GM18508 (cell line): ENCODE data around the gene TMEM273.

Experiments used
- ATAC-seq: cut with Tn5 transposase; IDR thresholded peaks from one replicate; pipeline ENCODE4 v1.9.1; 2021; ENCODE audit warnings: moderate number of reproducible peaks; ENCODE audit not compliant: insufficient read depth, unreplicated experiment

TMEM273 gene

GRCh38 chr10:49177391-49178355, 10.5 kb downstream of the TMEM273 start:
- ATAC-seq: peak; percentile 75

DNA sequence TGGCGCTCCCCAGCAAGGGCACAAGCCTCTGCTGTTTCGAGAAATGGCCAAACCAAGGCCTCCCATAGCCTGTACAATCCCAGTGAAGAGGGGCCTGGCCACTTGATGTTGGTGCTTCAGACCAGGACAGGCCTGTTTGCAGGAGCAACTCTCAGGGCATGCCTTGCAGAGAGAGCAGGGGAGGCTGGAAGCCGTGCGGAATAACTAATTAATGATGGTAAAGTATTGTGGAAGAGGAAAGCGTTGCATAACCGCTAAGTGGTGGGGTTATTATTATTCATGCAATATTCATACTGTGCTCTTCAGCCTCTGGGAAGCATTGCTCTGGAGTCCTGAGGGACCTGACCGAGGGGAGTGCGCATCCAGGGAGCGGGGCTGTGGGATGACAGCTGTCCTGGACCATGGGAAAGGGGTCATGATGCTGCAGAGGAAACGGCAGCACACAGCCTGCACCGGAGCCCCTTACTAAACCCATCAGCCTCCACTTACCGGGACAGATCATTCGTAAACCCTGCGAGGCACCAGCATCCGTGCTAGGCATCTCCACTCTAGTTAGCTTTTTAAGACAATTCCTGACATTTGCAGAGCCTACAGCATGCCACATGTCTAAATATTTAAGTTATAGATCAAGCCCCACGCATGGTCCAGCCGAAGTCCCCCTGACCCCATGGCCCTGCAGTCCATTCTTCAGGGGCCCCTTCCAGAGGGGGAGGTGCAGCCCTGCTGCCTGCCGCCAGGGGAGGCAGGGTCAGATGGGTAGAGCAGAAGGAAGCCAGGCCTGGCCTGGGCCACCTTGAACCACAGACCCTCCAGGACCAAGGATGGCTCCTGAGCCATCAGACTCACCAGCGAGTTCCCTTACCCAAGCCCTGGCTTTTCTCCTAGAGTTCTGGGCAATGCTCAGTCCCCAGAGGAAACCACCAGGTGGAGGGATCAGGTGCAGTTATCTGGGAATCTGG, 11.6 kb downstream of the TMEM273 start:
- ATAC-seq: no peak

- no peak for ATAC-seq
These were observed 12.4 kb downstream of the TMEM273 start for GRCh38 chr10:49175587-49176309.

DNA sequence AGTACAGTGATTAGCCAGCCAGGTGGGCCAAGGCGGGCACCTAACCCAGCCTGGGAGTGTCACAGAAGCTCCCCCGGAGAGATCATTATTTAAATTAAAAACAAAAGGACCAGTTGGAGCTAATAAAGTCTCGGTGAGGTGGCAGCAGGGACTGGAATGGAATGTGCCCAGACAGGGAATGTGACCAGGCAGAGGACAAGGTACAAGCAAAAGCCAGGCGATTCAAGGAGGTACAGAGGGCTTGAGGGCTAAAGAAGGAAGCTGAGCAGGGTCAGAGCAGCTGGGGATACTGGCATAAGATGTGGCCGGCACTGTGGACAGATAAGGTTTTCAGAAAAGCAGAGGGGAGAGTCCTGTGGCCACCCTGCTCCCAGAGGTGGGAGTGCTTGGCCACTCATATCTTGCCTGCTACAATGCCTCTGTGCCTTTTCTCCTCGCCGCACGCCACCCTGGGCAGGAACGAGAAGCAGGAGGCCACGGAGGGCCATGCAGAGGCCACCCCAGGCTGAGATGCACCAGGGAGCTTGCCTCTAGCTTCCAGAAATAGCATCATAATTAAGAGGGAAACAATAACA, 13.2 kb downstream of the TMEM273 start:
- no peak for ATAC-seq

GRCh38 chr10:49174261-49174925, 13.8 kb downstream of the TMEM273 start:
- no peak for ATAC-seq

- ATAC-seq: no peak
These were observed 14.3 kb downstream of the TMEM273 start for GRCh38 chr10:49173853-49174252.

DNA sequence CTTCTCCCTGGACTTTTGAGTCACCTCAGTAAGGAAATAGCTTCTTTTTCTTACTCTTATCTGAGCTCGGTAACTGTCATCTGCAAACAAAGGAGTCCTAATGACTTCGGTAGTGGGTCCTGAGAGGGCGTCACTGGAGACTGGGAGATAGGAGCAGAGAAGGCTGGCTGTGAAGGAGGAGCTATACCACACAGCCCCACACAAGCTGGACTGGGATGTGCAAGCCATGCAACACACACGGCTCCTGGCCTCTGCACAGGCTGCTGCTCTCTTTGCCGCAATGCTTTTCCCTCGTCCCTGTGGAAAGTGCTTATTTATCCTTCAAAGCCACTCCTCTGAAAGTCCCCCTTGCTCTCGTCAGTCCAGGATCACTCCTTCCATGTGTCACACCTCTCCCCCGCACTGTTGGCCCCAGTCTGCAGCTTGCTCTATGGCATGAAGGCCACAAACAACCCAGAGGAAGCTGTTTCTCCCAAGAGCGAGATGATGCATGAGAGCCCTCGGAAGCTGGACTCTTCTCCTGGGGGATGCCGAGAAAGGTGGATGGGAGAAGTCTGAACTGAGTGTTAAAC, 14.9 kb downstream of the TMEM273 start:
- ATAC-seq: no peak

- ATAC-seq: no peak
These were observed 15.4 kb downstream of the TMEM273 start for GRCh38 chr10:49172777-49173132.

DNA sequence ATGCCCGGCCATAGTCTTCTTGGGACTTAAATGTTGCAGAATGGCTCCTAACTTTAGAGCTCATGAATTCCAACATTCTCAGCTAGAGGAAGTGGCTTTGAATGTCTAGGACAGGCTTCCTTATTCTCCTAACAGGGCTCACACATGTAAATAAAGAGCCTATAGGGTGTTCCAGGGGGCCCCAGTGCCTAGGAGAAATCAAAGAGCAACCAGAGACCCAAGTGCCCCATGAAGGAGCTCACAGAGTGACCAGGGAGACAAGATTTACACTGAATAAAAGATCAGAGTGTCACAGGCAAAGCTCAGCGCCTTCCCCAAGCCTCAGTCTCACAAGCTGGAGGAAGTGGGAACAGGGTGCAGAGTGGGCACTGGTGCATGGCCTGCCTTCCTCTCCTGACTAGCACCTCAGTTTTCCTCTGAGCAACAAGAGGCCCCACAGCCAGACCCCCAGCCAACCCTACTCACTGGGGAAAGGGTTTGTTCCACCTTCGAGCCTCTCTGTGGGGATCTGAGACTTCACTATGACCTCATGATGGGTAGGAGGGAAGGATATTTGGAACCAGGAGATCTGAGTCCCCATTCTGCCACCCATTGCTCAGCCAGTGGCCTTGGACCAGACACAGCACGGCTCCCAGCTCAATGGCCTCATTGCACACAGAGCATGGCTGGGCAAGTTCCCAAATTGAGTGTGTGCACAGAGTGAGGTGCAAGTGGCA, 16.0 kb downstream of the TMEM273 start:
- ATAC-seq: no peak

DNA sequence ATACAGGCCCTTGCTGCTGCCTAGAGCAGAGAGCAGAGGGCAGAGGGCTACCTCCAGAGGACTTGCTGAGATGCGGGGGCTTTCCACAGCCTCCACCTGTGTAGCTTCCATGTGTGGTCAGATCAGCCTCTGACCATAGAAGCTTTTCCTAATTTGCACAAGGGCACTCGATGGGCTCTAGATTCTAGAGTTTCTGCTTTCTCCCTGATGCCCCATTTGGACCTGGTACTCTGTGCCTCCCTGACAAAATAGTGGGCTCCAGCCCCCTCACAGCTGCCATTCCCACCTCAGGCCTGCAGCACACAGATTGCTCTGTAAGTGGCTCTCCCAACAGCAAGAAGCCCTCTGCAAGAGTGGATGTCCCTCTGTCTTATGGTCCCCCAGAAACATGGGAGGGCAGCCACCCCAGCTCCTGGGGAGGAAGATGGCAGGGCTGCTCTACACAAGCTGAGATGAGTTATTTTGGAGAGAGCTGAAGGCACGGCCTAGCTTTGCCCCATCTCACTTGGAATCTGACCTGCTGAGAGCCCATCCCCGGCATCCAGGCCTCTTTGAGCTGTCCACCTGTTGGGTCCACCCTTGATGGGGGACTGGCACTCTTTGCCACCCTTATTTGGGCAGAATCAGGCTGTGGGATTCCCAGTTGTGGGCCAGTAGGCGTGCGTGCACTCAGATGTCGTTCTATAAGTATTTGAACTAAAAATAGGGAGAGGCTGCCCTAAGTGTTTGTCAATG, 16.7 kb downstream of the TMEM273 start:
- no peak for ATAC-seq

DNA sequence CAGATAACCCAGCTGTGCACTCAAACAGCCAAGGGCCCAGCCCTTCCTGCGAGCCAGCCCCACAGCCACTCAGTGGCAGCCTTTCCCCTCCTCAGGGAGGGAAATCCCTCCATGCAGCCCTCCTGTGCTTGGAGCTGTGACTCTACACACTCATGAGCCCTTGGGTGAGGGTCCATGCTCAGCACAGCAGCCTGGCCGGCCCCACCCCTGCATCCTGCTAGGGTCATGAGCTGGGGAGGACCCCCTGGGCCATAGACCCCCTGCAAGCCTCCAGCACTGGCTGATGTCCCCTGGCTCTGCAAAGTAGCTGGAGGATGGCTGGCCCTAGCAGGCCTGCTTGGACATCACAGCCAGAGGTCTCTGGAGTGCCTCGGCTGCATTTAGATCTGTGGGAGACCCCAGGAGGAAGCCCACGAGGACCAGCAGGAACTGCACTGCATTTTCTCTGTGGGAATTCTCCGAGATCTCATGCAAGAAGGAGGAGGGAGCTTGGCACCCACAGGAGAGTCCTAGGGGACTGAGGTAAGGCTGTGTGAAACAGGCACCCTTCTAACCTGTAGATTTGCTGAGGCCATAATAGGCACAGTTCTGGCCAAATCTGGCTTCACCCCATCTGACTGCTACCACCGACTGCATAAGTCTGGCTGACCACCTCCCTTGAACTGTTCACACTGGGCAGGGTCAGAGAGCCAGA, 17.4 kb downstream of the TMEM273 start:
- ATAC-seq: no peak

- ATAC-seq: no peak
These were observed 18.4 kb downstream of the TMEM273 start for GRCh38 chr10:49169776-49170175.

- no peak for ATAC-seq
These were observed 19.2 kb downstream of the TMEM273 start for GRCh38 chr10:49168831-49169500.

GRCh38 chr10:49168171-49168540, 20.0 kb downstream of the TMEM273 start:
- ATAC-seq: no peak

DNA sequence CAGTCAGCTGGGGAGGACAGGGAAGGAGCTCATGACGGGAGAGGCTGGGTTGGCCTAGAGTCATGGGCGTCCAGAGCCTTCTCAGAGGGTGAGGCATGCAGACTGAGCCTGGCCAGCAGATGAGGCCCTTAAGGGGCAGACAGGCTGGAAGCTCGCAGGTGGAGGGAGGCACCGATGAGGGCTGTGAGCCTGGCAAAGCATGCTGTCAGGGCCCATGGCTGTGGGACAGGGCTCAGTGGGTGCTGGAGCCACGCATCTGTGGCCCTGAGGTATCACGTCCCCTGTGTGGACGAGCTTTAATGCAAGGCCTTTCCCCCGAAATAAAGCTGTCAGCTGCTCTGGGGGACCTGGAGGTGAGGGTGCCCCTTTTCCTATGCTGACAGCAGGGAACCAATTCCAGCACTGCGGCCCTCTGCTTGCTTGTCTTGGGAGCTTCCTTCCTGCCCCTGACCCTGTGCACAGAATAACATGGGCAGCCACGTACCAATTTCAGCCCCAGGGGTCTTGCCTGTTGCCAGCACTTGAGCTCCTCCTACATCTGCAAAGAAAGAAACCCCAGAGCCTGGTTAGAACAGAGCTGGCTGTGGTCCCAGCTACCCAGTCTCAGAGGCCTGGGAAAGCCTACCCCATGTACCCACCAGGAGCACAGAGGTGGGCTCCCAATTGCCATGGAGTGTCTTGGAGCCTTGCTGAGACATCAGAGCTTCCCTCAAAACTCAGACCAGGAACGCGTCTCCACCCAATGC, 20.6 kb downstream of the TMEM273 start:
- ATAC-seq: no peak
